HAP-1 (cell line): ENCODE data around the gene CEBPB.

Experiments
- DNase-seq, 2 experiments: peaks; one replicate each; pipeline ENCODE4 v3.0.0-alpha.2; 2016 to 2020; ENCODE audit warnings: low spot score in 2 of 2
- H3K27me3 ChIP-seq: fragments of 250-450 bp; sonication (Bioruptor Pico); 2 replicates; pipeline ENCODE4 v1.5.1; 2020; ENCODE audit warnings: low read depth, mild to moderate bottlenecking, moderate library complexity
- H3K36me3 ChIP-seq: fragments of 250-450 bp; sonication (Bioruptor Pico); replicated peaks from 2 replicates; pipeline ENCODE4 v1.5.1; 2020; ENCODE audit warnings: mild to moderate bottlenecking
- H3K4me1 ChIP-seq: fragments of 250-450 bp; sonication (Bioruptor Pico); 2 replicates; pipeline ENCODE4 v1.5.1; 2020; ENCODE audit warnings: mild to moderate bottlenecking
- H3K4me3 ChIP-seq: fragments of 250-450 bp; sonication (Bioruptor Pico); 2 replicates; pipeline ENCODE4 v1.5.1; 2020; ENCODE audit warnings: mild to moderate bottlenecking, moderate library complexity
- H3K9me3 ChIP-seq: fragments of 250-450 bp; sonication (Bioruptor Pico); 2 replicates; pipeline ENCODE4 v1.5.1; 2020; ENCODE audit warnings: mild to moderate bottlenecking, moderate library complexity
- in situ Hi-C: fragments of 300-500 bp; cut with MboI; formaldehyde crosslinking; loops from 3 replicates; pipeline ENCODE4 v1.14.3; 2020; ENCODE audit warnings: low sequenced_read_pairs, inconsistent platforms, mixed read lengths

The CEBPB gene

GRCh38 chr20:50192364-50193198 is 2.0 kb downstream of the CEBPB start:
- H3K9me3 ChIP-seq: no peaks in the 10 kb centered on the region
- H3K4me3 ChIP-seq: peak overlapping the region; percentile 76
- peaks cover 11% of the 10 kb centered on the region for H3K4me1 ChIP-seq
- in situ Hi-C loops: no loop called here
- DNase-seq: peak in 1 of 2 experiments; percentile 87
- no peaks in the 10 kb centered on the region for H3K27me3 ChIP-seq
- H3K36me3 ChIP-seq: peaks cover 17% of the 10 kb centered on the region; the same call in 1 of the 2 replicates

- peaks cover 11% of the 10 kb centered on the region for H3K4me1 ChIP-seq
- H3K27me3 ChIP-seq: no peaks in the 10 kb centered on the region
- H3K36me3 ChIP-seq: peaks cover 17% of the 10 kb centered on the region; the same call in 1 of the 2 replicates
- no peaks in the 10 kb centered on the region for H3K9me3 ChIP-seq
- in situ Hi-C loops: no loop called here
- no peak for DNase-seq
- peak overlapping the region; percentile 76 for H3K4me3 ChIP-seq
Measured at GRCh38 chr20:50193199-50193835, 2.7 kb downstream of the CEBPB start.

- in situ Hi-C loops: no loop called here
- peak overlapping the region; percentile 76 for H3K4me3 ChIP-seq
Measured at GRCh38 chr20:50193836-50194421, 3.3 kb downstream of the CEBPB start.

GRCh38 chr20:50194422-50194830 is 3.8 kb downstream of the CEBPB start:
- no peak overlapping the region for H3K4me3 ChIP-seq
- DNase-seq: no peak
- in situ Hi-C loops: no loop called here

More at GRCh38 chr20:50193836-50194421, 3.3 kb downstream of the CEBPB start:
- Histone ChIP-seq H3K27me3 (no peaks in the 10 kb centered on the region), H3K36me3 (peaks cover 17% of the 10 kb centered on the region; the same call in 1 of the 2 replicates), H3K9me3 (no peaks in the 10 kb centered on the region), H3K4me1 (peaks cover 11% of the 10 kb centered on the region)
- DNase-seq: no peak

GRCh38 chr20:50194831-50195523 is 4.3 kb downstream of the CEBPB start:
- no peak for DNase-seq
- in situ Hi-C loops: no loop called here
- Histone ChIP-seq H3K27me3 (no peaks in the 10 kb centered on the region), H3K36me3 (peaks cover 17% of the 10 kb centered on the region; the same call in 1 of the 2 replicates), H3K4me3 (no peak overlapping the region), H3K4me1 (peaks cover 9% of the 10 kb centered on the region), H3K9me3 (no peaks in the 10 kb centered on the region)

More at GRCh38 chr20:50194422-50194830, 3.8 kb downstream of the CEBPB start:
- no peaks in the 10 kb centered on the region for H3K27me3 ChIP-seq
- peaks cover 11% of the 10 kb centered on the region for H3K4me1 ChIP-seq
- H3K9me3 ChIP-seq: no peaks in the 10 kb centered on the region
- peaks cover 17% of the 10 kb centered on the region; the same call in 1 of the 2 replicates for H3K36me3 ChIP-seq

- no peaks in the 10 kb centered on the region for H3K9me3 ChIP-seq
- no peak overlapping the region for H3K4me3 ChIP-seq
- H3K27me3 ChIP-seq: no peaks in the 10 kb centered on the region
- in situ Hi-C loops: no loop called here
- DNase-seq: no peak
- H3K36me3 ChIP-seq: peaks cover 17% of the 10 kb centered on the region; the same call in 1 of the 2 replicates
- H3K4me1 ChIP-seq: peaks cover 7% of the 10 kb centered on the region
Measured at GRCh38 chr20:50195524-50196120, 5.0 kb downstream of the CEBPB start.

GRCh38 chr20:50196248-50196647 is 5.6 kb downstream of the CEBPB start:
- Histone ChIP-seq H3K27me3 (no peaks in the 10 kb centered on the region), H3K4me3 (no peak overlapping the region), H3K4me1 (peaks cover 7% of the 10 kb centered on the region), H3K36me3 (peaks cover 17% of the 10 kb centered on the region; the same call in 1 of the 2 replicates), H3K9me3 (no peaks in the 10 kb centered on the region)
- DNase-seq: no peak
- in situ Hi-C loops: no loop called here

GRCh38 chr20:50196896-50197295 is 6.3 kb downstream of the CEBPB start:
- peaks cover 7% of the 10 kb centered on the region for H3K4me1 ChIP-seq
- H3K27me3 ChIP-seq: no peaks in the 10 kb centered on the region
- peaks cover 17% of the 10 kb centered on the region; the same call in 1 of the 2 replicates for H3K36me3 ChIP-seq
- H3K4me3 ChIP-seq: no peak overlapping the region
- no peaks in the 10 kb centered on the region for H3K9me3 ChIP-seq
- in situ Hi-C loops: no loop called here
- DNase-seq: no peak

- Histone ChIP-seq H3K4me1 (peaks cover 7% of the 10 kb centered on the region), H3K36me3 (peaks cover 14% of the 10 kb centered on the region; the same call in 1 of the 2 replicates), H3K27me3 (no peaks in the 10 kb centered on the region), H3K9me3 (no peaks in the 10 kb centered on the region), H3K4me3 (no peak overlapping the region)
- no peak for DNase-seq
- in situ Hi-C loops: no loop called here
Measured at GRCh38 chr20:50197463-50198179, 7.0 kb downstream of the CEBPB start.

GRCh38 chr20:50198180-50198666 is 7.6 kb downstream of the CEBPB start:
- in situ Hi-C loops: no loop called here
- H3K36me3 ChIP-seq: peaks cover 9% of the 10 kb centered on the region; the same call in 1 of the 2 replicates
- no peak overlapping the region for H3K4me3 ChIP-seq
- no peak for DNase-seq
- H3K4me1 ChIP-seq: peaks cover 7% of the 10 kb centered on the region
- H3K9me3 ChIP-seq: no peaks in the 10 kb centered on the region; the same call in 1 of the 2 replicates
- no peaks in the 10 kb centered on the region for H3K27me3 ChIP-seq

- in situ Hi-C loops: no loop called here
- no peak for DNase-seq
- H3K9me3 ChIP-seq: no peaks in the 10 kb centered on the region; the same call in 1 of the 2 replicates
Measured at GRCh38 chr20:50198716-50199115, 8.1 kb downstream of the CEBPB start.

GRCh38 chr20:50199703-50200102 is 9.1 kb downstream of the CEBPB start:
- no peaks in the 10 kb centered on the region for H3K4me1 ChIP-seq

More at GRCh38 chr20:50198716-50199115, 8.1 kb downstream of the CEBPB start:
- Histone ChIP-seq H3K4me3 (no peak overlapping the region), H3K4me1 (peaks cover 4% of the 10 kb centered on the region), H3K27me3 (no peaks in the 10 kb centered on the region), H3K36me3 (0 out of 2 replicates have a peak, but pooled peaks cover 6% of the 10 kb centered on the region)

More at GRCh38 chr20:50199703-50200102, 9.1 kb downstream of the CEBPB start:
- Histone ChIP-seq H3K4me3 (no peak overlapping the region), H3K27me3 (no peaks in the 10 kb centered on the region), H3K36me3 (no peaks in the 10 kb centered on the region), H3K9me3 (no peaks in the 10 kb centered on the region; the same call in 1 of the 2 replicates)
- no peak for DNase-seq
- in situ Hi-C loops: no loop called here
